GM21390 (cell line): Measurements from ENCODE around the gene GTPBP6.
"Not testable (repeated sequence)": the region's sequence is repeated elsewhere in the genome, so short reads cannot be mapped to it uniquely, and the experiment has no call there.

Experiments
- ATAC-seq: cut with Tn5 transposase; IDR thresholded peaks from one replicate; pipeline ENCODE4 v1.9.1; 2021; ENCODE audit not compliant: unreplicated experiment

The GTPBP6 gene

DNA sequence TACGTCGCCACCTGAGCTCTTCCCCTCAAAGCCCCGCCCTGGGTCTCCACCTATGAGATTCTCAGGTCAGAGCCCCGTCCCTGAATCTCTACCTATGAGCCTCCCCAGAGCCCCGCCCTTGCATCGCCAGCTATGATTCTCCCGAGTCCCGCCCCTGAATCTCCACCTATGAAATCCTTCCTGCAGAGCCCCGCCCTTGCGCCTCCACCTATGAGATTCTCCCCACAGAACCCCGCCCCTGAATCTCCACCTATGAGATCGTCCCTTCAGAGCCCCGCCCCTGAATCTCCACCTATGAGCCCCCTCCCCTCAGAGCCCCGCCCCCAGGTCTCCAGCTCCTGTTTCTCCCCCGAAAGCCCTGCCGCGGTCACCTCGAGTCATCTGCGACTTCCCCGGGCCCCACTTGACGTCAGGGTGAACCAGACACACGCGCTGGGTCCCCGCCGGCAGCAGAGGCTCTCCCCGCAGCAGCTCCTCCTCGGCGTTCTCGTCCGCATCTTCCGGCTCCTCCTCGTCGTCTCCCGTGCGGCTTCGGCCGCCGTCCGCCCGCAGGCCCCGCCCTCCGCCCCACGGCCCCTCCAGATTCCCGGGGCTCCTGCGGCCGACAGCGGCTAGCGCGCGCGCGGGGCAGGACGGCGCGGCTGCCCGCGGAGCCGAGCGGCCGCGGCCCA, 393 bp downstream of the GTPBP6 start:
- ATAC-seq, result peak; percentile 58

DNA sequence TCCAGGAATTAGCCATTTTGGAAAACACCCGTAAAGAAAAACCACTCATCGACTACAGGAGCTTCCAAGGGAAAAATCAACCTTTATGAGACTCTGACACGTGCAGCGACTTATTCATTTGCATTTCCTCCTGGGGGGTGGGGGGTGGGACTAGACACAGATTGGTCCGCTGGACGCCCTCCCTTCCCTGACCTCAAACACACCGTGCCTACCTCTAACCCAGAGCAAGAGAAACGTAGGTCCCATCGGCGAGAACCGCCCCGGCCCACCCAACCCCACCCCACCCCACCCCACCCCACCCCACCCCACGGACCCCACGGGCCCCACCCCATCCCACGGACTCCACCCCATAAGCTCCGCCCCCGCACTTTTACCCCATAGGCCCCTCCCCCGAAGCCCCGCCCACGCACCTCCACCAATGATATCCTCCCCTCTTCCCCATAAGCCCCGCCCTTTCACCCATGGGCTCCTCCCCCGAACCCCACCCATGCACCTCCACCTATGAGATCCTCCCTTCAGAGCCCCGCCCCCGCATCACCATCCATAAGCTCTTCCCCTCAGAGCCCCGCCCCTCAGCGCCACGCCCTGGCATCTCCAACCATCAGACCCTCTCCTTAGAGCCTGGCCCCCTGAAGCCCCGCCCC, 1.1 kb downstream of the GTPBP6 start:
- no peak for ATAC-seq

DNA sequence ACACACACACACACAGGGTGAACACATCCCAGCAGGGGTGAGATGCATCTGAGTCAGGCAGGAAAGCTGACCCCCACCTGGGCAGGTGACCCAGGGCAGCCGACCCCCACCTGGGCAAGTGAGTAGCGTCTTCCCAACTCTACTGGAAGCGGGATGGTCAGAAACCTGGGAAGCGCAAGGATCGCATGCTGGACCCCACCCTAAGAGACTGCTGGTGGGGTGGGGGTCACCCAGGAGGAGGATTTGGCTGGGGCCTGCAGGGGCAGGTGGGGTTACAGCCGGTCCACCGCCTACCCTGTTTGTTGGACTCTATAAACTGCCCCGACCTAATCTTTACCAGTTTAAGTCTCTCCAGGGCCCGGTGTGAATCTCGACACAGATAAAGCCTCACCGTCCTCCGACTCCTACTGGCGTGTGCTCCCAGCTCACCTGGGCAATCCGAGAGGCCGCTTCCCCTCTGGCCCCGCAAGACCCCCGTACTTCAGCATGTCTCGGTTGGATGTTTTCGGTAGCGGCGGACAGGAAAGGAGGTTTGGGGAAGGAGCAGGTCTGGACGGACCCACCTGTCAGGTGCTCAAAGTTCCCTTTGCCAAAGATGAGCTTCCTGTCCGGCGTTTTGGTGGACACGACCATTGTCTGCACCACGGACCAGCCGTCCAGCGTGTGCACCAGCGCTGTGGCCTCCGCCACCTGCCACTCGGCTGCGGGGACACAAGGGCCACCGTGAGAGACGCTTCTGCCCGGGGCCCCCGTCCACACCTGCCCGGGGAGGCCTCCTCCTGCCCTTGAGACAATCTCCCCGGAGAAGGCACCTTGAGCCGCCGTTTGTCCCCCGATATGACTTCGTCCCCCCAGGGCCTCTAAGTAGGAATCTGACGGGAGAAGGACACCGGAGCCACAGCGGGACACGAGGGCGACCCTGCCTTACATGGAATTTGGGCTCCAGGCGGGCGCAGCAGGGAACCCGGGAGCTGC, 2.0 kb downstream of the GTPBP6 start:
- no peak for ATAC-seq

DNA sequence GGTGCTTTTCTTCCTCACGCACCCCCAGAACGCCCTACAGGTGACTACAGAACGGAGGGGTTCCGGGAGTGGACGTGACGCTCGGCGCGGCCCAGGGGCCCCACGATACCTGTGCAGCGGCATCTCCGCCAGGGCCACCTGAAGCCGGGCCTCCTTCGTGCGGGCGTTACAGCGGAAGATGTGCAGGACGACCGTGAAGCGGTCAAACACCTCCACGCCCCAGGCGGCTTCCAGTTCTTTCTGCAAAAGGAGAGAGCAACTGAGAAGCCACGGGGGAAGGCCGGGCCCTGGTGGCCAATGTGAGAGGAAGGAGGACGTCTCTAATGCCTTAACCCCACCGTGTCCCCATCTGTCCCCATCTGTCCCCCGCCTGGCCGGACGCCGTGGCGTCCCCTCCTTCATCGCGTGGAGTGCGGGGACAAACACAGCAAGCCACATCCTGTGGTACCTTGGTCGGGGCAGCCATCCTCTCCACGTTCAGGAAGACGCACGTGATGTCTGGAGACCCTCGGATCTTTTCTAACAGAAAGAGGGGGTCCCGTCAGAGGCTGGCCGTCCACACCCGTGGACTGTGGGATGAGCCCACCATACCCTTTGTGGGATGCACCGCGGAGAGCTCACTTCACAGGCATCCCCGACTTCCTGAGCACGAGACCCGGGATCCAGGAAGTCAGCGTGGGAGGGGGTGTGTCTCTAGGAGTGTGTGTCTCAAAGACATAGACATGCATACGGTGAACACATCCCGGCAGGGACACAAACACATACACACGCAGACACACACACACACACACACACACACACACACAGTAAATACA, 3.6 kb downstream of the GTPBP6 start:
- no peak for ATAC-seq

DNA sequence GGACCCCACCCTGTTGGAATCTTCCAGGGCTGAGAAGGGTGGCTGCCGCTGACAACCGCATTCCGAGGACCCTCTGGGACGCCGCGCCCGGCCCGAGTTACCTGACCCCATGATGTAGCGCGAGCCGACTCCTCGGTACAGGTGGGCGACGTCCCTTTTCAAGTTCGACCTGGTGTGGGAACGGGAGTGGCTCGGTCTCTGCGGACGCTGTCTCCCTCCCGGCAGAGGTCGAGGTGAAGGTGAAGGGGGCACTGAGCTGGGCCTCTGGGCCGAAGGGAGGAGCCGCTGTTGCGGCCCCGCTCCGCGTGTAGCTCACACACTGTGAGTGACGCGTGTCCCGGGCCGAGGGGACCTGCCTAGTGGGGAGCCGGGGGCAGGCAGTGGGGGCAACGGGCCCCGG, 4.5 kb downstream of the GTPBP6 start:
- ATAC-seq, result no peak

DNA sequence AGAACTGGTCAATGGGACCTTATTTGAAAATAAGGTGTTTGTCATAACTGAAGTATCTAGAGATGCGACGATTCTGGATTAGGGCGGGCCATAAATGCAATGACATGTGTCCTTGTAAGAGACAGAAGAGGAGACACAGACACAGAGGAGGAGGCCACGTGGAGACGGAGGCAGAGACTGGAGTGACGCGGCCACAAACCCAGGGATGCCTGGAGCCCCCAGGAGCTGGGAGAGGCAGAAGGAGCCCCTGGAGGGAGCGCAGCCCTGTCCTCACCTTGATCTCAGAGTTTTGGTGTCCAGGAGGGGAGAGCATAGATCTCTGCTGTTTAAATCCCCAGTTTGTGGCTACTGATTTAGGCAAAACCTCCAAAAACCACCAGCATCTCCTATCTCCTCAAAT, 5.0 kb downstream of the GTPBP6 start:
- no peak for ATAC-seq

DNA sequence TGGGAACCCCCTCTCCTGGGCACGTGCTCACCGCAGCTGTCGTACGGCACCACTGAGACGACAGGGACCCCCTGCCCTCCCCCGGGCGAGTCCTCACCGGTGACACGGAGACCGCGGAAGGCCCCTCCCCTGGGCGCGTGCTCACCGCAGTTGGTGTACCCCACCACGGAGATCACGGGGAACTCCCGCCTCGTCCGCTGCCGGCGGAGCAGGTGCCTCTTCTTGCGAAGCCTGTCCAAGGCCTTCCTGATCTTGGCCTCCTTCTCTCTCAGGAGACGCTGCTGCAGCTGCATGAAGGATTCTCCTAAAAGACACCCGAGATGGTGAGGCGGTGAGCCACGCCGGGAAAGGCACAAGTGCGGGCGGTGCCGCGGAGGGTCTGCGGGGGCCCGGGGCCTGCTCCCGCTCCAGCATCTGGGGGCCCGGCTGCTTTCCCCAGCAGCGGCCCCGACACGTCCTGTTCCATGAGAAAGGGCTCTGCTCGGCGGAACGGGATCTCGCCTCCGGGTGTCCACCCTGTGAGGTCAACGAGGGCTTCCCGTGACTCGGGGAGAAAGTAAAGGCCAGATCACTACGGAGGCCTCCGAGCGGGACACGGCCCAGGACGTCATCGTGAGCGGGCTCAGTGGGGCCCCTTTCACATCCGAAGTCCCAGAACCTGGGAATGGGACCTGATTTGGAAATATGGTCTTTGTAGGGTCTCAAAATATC, 5.8 kb downstream of the GTPBP6 start:
- ATAC-seq, result no peak

DNA sequence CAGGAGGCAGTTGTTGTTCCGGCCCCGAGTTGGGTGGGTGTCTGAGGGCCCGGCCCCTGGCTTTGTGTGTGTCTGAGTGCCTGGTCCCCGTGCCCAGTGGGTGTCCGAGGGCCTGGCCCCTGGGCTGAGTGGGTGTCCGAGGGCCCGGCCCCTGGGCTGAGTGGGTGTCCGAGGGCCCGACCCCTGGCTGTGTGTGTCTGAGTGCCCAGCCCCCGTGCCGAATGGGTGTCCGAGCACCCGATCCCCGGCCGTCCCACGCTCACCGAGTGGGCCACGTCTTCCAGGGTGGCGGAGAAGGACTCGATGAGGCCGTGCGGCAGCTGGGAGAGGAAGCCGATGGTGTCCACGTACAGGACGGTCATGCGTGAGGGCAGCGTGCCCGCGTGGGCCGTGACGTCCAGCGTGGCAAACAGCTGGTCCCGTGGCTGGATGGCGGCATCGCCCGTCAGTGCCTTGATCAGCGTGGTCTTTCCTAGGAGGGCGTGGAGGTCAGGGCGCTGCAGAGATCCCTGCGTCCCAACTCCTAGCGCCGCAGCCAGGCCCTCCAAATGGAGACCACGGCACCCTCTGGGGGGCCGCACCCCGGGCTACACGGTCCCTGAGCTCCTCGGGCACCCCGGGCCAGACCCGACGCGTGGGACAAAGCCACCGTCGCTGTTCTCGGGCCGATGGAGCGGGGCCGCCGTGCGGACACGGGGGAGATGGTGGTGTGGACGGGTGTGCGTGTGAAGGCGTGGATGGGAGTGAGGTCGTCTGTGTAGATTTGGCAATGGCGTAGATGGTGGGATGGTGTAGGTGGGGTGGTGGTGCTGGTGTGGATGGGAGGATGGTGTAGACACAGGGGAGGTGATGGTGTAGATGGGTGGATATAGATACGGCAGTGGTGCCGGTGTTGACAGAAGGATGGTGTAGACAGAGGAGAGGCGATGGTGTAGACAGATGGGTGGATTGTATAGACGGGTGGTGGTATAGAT, 7.2 kb downstream of the GTPBP6 start:
- no peak for ATAC-seq

DNA sequence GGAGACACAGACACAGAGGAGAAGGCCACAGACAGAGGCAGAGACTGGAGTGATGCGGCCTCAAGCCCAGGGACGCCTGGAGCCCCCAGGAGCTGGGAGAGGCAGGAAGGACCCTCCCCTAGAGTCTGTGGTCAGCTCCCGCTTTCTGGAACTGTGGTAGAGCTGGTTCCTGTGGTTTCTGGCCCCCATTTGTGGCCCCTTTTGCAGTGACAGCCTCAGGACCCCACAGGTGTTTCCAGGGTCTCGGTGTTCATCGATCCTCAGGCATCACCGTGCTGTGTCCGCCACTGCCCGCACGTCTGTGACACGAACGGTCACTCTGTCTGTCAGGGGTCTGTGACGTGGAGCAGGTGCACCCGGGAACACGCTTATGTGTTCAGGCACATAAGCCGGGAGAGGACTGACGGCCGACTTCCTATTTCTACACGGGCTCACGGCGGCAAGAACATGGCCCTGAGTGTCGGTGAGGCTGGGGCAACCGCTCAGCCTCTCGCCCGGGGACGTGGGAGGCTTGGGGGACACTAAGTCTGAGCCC, 7.9 kb downstream of the GTPBP6 start:
- no peak for ATAC-seq

DNA sequence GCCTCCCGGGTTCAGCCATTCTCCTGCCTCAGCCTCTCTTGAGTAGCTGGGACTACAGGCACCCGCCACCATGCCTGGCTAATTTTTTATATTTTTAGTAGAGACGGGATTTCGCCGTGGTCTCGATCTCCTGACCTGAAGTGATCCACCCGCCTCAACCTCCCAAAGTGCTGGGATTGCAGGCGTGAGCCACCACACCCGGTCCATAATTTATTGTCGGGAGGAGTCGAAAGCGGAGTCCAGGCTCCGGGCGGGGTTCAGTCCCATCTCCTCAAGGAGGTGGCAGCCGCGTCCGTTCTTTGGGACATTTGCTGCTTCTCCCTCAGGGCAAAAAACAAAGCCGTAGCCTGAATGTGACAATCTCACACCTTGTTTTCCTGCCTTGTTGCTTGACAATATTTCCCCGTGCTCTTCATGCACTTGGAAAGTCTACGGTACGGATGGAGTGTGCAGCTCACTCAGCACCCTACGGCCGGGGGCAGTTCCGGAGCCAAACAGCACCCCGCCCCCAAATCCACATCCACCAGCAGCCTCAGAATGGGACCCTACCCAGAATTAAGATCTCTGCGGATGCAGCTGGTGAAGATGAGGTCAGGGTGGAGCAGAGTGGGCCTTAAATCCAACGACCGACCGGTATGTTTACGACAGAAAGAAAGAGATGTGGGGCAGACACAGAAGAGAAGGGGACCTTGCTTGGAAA, 9.6 kb downstream of the GTPBP6 start:
- ATAC-seq, result no peak

DNA sequence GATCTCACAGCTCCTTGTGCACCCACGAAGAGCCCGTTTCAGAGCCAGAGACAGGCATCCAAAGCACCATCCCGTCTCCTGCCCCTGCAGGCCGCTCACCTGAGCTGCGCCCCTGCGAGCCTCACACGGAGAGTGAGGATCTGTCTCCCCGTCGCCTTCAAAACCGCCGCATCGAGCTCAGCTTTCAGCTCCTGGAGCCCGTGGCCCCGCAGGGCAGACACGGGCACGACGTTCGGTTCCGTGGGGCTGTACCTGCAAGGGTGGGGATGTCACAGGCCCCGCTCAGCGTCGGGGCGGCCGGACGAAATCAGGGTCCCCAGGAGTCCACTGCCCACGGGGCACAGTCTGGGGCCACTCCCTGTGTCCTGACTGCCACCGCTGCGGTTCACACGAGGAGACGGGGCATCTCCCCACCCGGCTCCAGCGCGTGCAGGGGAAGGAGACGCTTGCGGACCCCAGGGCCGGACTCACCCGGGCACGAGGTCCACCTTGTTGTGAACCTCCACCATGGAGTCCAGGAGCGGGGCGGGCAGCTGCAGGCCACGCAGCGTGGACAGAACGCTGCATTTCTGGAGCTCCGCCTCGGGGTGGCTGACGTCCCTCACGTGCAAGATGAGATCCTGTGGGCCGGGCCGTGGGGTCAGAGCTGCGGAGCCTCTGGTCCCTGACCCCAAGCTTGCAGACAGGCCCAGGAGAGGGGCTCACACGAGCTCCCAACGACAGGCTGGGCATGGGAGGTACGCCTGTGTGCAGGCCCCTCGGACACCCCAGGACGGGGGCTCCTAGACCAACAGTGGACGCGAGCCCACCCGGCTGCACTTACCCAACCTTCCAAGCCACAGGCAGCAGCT, 11.1 kb downstream of the GTPBP6 start:
- ATAC-seq, result no peak

DNA sequence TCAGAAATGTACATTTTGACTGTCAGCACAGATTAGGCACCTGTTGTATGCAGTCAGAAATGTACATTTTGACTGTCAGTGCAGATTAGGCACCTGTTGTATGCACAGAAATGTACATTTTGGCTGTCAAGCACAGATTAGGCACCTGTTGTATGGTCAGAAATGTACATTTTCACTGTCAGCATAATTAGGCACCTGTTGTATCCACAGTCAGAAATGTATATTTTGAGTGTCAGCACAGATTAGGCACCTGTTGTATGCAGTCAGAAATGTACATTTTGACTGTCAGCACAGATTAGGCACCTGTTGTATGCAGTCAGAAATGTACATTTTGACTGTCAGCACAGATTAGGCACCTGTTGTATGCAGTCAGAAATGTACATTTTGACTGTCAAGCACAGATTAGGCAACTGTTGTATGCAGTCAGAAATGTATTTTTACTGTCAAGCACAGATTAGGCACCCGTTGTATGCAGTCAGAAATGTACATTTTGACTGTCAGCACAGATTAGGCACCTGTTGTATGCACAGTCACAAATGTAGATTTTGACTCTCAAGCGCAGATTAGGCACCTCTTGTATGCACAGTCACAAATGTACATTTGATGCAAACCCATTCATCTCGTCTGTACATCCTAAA, 11.9 kb downstream of the GTPBP6 start:
- not testable (repeated sequence) for ATAC-seq

DNA sequence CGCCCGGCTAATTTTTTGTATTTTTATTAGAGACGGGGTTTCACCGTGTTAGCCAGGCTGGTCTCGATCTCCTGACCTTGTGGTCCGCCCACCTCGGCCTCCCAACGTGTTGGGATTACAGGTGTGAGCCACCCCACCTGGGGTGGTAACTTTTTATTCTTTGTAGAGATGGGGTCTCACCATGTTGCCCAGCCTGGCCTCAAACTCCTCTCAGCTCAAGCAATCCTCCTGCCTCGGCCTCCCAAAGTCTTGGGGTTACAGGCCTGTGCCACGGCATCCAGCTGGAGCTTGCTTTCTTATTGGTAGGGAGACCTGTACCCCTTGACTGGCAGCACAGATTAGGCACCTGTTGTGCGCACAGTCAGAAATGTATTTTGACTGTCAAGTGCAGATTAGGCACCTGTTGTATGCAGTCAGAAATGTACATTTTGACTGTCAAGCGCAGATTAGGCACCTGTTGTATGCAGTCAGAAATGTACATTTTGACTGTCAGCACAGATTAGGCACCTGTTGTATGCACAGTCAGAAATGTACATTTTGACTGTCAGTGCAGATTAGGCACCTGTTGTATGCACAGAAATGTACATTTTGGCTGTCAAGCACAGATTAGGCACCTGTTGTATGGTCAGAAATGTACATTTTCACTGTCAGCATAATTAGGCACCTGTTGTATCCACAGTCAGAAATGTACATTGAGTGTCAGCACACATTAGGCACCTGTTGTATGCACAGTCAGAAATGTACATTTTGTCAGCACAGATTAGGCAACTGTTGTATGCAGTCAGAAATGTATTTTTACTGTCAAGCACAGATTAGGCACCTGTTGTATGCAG, 12.6 kb downstream of the GTPBP6 start:
- ATAC-seq, result not testable (repeated sequence)

DNA sequence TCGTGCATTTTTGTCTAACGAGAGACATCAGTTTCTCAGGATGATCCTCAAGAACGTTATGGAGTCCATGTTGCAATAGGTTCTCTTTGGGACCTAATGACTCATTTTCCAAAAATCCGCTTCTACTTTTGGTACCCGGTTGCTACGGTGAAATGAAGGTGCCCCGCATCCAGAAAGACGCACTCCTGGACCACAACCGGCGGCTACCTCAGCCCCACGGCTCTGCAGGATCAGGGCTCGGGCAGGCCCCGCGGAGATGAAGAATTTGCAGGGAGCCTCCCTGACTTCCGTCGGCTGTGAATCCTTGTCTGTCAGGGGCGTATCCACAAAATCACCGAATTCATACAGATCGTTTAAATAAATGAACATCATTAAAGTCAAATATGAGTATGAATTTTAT, 15.6 kb downstream of the GTPBP6 start:
- no peak for ATAC-seq

DNA sequence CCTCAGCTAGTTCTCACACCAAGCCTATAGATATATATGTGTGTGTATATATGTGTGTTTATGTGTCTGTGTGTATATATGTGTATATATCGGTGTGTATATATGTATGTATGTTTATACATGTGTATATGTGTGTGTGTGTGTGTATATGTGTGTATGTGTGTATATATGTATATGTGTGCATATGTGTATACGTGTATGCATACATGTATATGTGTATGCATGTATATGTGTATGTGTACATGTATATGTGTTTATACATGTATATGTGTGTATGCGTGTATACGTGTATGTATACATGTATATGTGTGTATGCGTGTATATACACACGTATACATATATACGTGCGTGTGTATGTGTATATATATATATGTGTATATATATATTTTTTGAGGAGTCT, 18.3 kb downstream of the GTPBP6 start:
- no peak for ATAC-seq

DNA sequence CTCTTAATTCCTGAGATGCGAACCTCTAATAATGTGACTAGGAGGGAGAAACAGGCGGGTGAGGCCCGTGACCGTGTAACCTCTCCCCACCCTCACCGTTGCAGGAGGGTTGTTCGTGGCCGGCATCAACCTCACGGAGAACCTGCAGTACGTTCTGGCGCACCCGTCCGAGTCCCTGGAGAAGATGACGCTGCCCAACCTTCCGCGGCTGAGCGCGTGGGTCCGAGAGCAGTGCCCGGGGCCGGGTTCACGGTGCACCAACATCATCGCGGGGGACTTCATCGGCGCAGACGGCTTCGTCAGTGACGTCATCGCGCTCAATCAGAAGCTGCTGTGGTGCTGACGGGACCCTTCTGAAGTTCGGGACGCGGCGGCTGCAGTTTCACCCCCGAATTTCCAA, 19.6 kb downstream of the GTPBP6 start:
- ATAC-seq, result no peak
